Smooth muscle cell (in vitro differentiated cells): ENCODE results near the gene ADSL. TPM values are rescaled to one million over a fixed set of nuclear protein-coding genes. Genes with fewer than 3 reads are reported as not detected.
A peak's percentile ranks its signal among the peaks of the same experiment; 100 is the strongest.

Source experiments
- DNase-seq: peaks from one replicate; lab custom pipeline; 2025; ENCODE audit not compliant: unreplicated experiment; lab: John Stamatoyannopoulos, UW
- H2AFZ ChIP-seq: fragments of 200-600 bp; sonication (generic); 2 replicates; pipeline ENCODE4 v1.6.0; 2016; ENCODE audit warnings: antibody characterized with exemption, low read depth, mild to moderate bottlenecking
- H3F3A ChIP-seq: fragments of 200-600 bp; sonication (generic); 2 replicates; pipeline ENCODE4 v1.6.0; 2017; ENCODE audit warnings: antibody characterized with exemption, low read depth
- H3K27ac ChIP-seq: fragments of 200-600 bp; sonication (generic); 2 replicates; pipeline ENCODE4 v1.5.1; 2016; ENCODE audit warnings: low read depth, mild to moderate bottlenecking
- H3K27me3 ChIP-seq: fragments of 200-600 bp; sonication (generic); 2 replicates; pipeline ENCODE4 v1.6.1; 2016; ENCODE audit warnings: low read depth, mild to moderate bottlenecking
- H3K36me3 ChIP-seq: fragments of 200-600 bp; sonication (generic); 2 replicates; pipeline ENCODE4 v1.5.1; 2016; ENCODE audit warnings: low read depth
- H3K4me1 ChIP-seq: fragments of 200-600 bp; sonication (generic); 2 replicates; pipeline ENCODE4 v1.5.1; 2016; ENCODE audit warnings: low read depth
- H3K4me2 ChIP-seq: fragments of 200-600 bp; sonication (generic); 2 replicates; pipeline ENCODE4 v1.6.0; 2016; ENCODE audit warnings: mild to moderate bottlenecking
- H3K4me3 ChIP-seq: fragments of 200-600 bp; sonication (generic); 2 replicates; pipeline ENCODE4 v1.5.1; 2016; ENCODE audit warnings: mild to moderate bottlenecking
- H3K79me2 ChIP-seq: fragments of 200-600 bp; sonication (generic); 2 replicates; pipeline ENCODE4 v1.6.0; 2016; ENCODE audit warnings: low read depth, mild to moderate bottlenecking
- H3K9ac ChIP-seq: fragments of 200-600 bp; sonication (generic); 2 replicates; pipeline ENCODE4 v1.6.0; 2016; ENCODE audit warnings: low read depth
- H3K9me3 ChIP-seq: fragments of 200-600 bp; sonication (generic); replicated peaks from 2 replicates; pipeline ENCODE4 v1.5.1; 2016; ENCODE audit warnings: low read depth
- H4K20me1 ChIP-seq: fragments of 200-600 bp; sonication (generic); 2 replicates; pipeline ENCODE4 v1.6.0; 2016; ENCODE audit warnings: low read depth
- CTCF ChIP-seq: fragments of 200-600 bp; sonication (generic); IDR thresholded peaks from 2 replicates; pipeline ENCODE4 v1.5.1; 2017; ENCODE audit warnings: borderline replicate concordance, mild to moderate bottlenecking, antibody characterized with exemption; ENCODE audit not compliant: insufficient read depth, poor library complexity, severe bottlenecking
- WGBS: methylation state at CpG from one replicate; pipeline ENCODE4 v1.1.7; 2016; ENCODE audit warnings: low lambda C conversion rate; 5-methylcytosine and 5-hydroxymethylcytosine counted together
- polyA plus RNA-seq: library from polyadenylated mRNA; unstranded; fragments of >200 nt; fragmentation: Nextera tagmentation; extraction: Ambion mirVana; gene quantifications from 2 replicates; pipeline ENCODE4 v1.2.1, GENCODE V29; 2016
- total RNA-seq: library from RNA; depleted of rRNA; stranded (reverse); fragments of >200 nt; gene quantifications from 2 replicates; pipeline ENCODE4 v1.2.3, GENCODE V29; 2014

The ADSL gene
- total and polyA plus RNA-seq, 2 experiments from 2014 or later = 45.9 to 65.1 TPM

- H3K27me3 ChIP-seq = no peaks in the 10 kb centered on the region
- H3K36me3 ChIP-seq = peaks cover 7% of the 10 kb centered on the region
- H3K4me2 ChIP-seq = peak overlapping the region; percentile 89
- no peaks in the 10 kb centered on the region for H3F3A ChIP-seq
- H3K9me3 ChIP-seq = no peaks in the 10 kb centered on the region
- TF ChIP-seq CTCF = no peak
- peaks cover 40% of the 10 kb centered on the region for H3K79me2 ChIP-seq
- H3K27ac ChIP-seq = peak overlapping the region; percentile 63
- WGBS = 2% methylated on average over 20 of the region's 20 CpGs
- DNase-seq = no peak
- peak overlapping the region; percentile 67 for H3K9ac ChIP-seq
- peak overlapping the region; percentile 91 for H3K4me3 ChIP-seq
- peaks cover 15% of the 10 kb centered on the region for H3K4me1 ChIP-seq
- peak overlapping the region; percentile 69 for H2AFZ ChIP-seq
- peaks cover 19% of the 10 kb centered on the region for H4K20me1 ChIP-seq
Observed at GRCh38 chr22:40345815-40346184, 500 bp upstream of the ADSL start.

- no peak for DNase-seq
- no peaks in the 10 kb centered on the region for H3K9me3 ChIP-seq
- H4K20me1 ChIP-seq = peaks cover 19% of the 10 kb centered on the region
- H2AFZ ChIP-seq = no peak overlapping the region
- H3K4me2 ChIP-seq = peak overlapping the region; percentile 89
- no peaks in the 10 kb centered on the region for H3K27me3 ChIP-seq
- TF ChIP-seq CTCF = no peak
- 26% methylated on average over 10 of the region's 10 CpGs for WGBS
- H3K79me2 ChIP-seq = peaks cover 50% of the 10 kb centered on the region
- no peaks in the 10 kb centered on the region for H3F3A ChIP-seq
- peak overlapping the region; percentile 67 for H3K9ac ChIP-seq
- H3K36me3 ChIP-seq = peaks cover 7% of the 10 kb centered on the region
- peak overlapping the region; percentile 91 for H3K4me3 ChIP-seq
- peaks cover 15% of the 10 kb centered on the region for H3K4me1 ChIP-seq
- peak overlapping the region; percentile 63 for H3K27ac ChIP-seq
Observed at GRCh38 chr22:40347300-40347699, 1.0 kb downstream of the ADSL start.

GRCh38 chr22:40348025-40348658 is 1.8 kb downstream of the ADSL start:
- no peaks in the 10 kb centered on the region for H3F3A ChIP-seq
- H3K4me1 ChIP-seq = peaks cover 15% of the 10 kb centered on the region
- H3K9ac ChIP-seq = no peak overlapping the region
- no peak overlapping the region for H3K27ac ChIP-seq
- H3K4me2 ChIP-seq = peak overlapping the region; percentile 89
- H3K9me3 ChIP-seq = no peaks in the 10 kb centered on the region
- peaks cover 7% of the 10 kb centered on the region for H3K36me3 ChIP-seq
- no peaks in the 10 kb centered on the region for H3K27me3 ChIP-seq
- H3K79me2 ChIP-seq = peaks cover 50% of the 10 kb centered on the region
- no peak overlapping the region for H2AFZ ChIP-seq
- WGBS = 75% methylated on average over 10 of the region's 10 CpGs
- no peak for DNase-seq
- peak; percentile 54 for TF ChIP-seq CTCF
- H4K20me1 ChIP-seq = peaks cover 19% of the 10 kb centered on the region
- H3K4me3 ChIP-seq = peak overlapping the region; percentile 91

GRCh38 chr22:40352763-40353162 is 6.5 kb downstream of the ADSL start:
- Histone ChIP-seq H3K27ac (no peak overlapping the region), H4K20me1 (peaks cover 16% of the 10 kb centered on the region), H3K9ac (no peak overlapping the region), H3K36me3 (peaks cover 13% of the 10 kb centered on the region), H3K4me1 (peaks cover 6% of the 10 kb centered on the region), H3F3A (no peaks in the 10 kb centered on the region), H3K79me2 (peaks cover 38% of the 10 kb centered on the region), H3K4me2 (no peak overlapping the region), H3K27me3 (no peaks in the 10 kb centered on the region), H3K4me3 (no peak overlapping the region), H2AFZ (no peak overlapping the region), H3K9me3 (no peaks in the 10 kb centered on the region)
- 99% methylated on average over 3 of the region's 3 CpGs for WGBS
- TF ChIP-seq CTCF = no peak
- no peak for DNase-seq
